IMR-90 (cell line): ENCODE measurements around the gene SPTLC1. TPM values are rescaled to one million over a fixed set of nuclear protein-coding genes. Genes with fewer than 3 reads are reported as not detected.

ENCODE experiments used
- ATAC-seq: fragments of 200-7000 bp; cut with Tn5 transposase; 2 replicates; pipeline ENCODE4 v1.9.1; 2020; ENCODE audit warnings: low read depth, mild to moderate bottlenecking, moderate library complexity
- BruUV-seq: library from RNA; stranded (reverse); fragments of 400-500 nt; replicated peaks from 2 replicates; lab custom pipeline; 2021; lab: Mats Ljungman, UMichigan
- CTCF ChIA-PET: fragments of 300-600 bp; formaldehyde crosslinking; extraction: SDS; loops from one replicate; lab custom pipeline; 2021; ENCODE audit warnings: antibody characterized with exemption; lab: Yijun Ruan, JAX
- POLR2A ChIA-PET: fragments of 300-600 bp; sonication (Branson Sonifier 250); formaldehyde crosslinking; loops from one replicate; lab custom pipeline; 2022; ENCODE audit warnings: antibody characterized with exemption; ENCODE audit not compliant: unreplicated experiment; lab: Charles Lee
- DNase-seq: peaks from one replicate; pipeline ENCODE4 v3.0.0; 2013
- H2AFZ ChIP-seq: replicated peaks from 2 replicates; pipeline ENCODE3; 2013; ENCODE audit warnings: low read length, mild to moderate bottlenecking; ENCODE audit not compliant: poor library complexity
- H2AK5ac ChIP-seq: 2 replicates; pipeline ENCODE4 v1.6.1; 2013; ENCODE audit warnings: low read depth, low read length, inconsistent platforms
- H2AK9ac ChIP-seq: replicated peaks from 2 replicates; pipeline ENCODE3; 2013; ENCODE audit warnings: mild to moderate bottlenecking, low read depth, low read length, moderate library complexity; ENCODE audit not compliant: poor library complexity
- H2BK120ac ChIP-seq: 2 replicates; pipeline ENCODE4 v1.6.1; 2013; ENCODE audit warnings: low read depth, low read length, inconsistent platforms
- H2BK15ac ChIP-seq: 3 replicates; pipeline ENCODE4 v1.6.1; 2013; ENCODE audit warnings: low read depth, low read length, inconsistent platforms
- H2BK20ac ChIP-seq: 2 replicates; pipeline ENCODE4 v1.6.1; 2013; ENCODE audit warnings: low read depth, mild to moderate bottlenecking, inconsistent platforms, low read length, moderate library complexity
- H2BK5ac ChIP-seq: 2 replicates; pipeline ENCODE4 v1.6.1; 2013; ENCODE audit warnings: mild to moderate bottlenecking, low read depth, low read length, inconsistent platforms; ENCODE audit not compliant: poor library complexity, severe bottlenecking
- H3K14ac ChIP-seq: replicated peaks from 2 replicates; pipeline ENCODE4 v1.6.1; 2013; ENCODE audit warnings: low read depth, low read length, inconsistent platforms
- H3K18ac ChIP-seq: 2 replicates; pipeline ENCODE4 v1.6.1; 2013; ENCODE audit warnings: low read depth, low read length, control low read depth
- H3K23ac ChIP-seq: 2 replicates; pipeline ENCODE4 v1.6.1; 2013; ENCODE audit warnings: low read depth, low read length, inconsistent platforms
- H3K27ac ChIP-seq: 2 replicates; pipeline ENCODE4 v1.5.1; 2013; ENCODE audit warnings: mild to moderate bottlenecking, control low read depth, low read length; ENCODE audit not compliant: insufficient read depth
- H3K27me3 ChIP-seq: 2 replicates; pipeline ENCODE4 v1.6.1; 2013; ENCODE audit warnings: low read length; ENCODE audit not compliant: control insufficient read depth, insufficient read depth
- H3K36me3 ChIP-seq: 2 replicates; pipeline ENCODE4 v1.6.1; 2013; ENCODE audit warnings: low read length, mixed read lengths; ENCODE audit not compliant: control insufficient read depth, insufficient read depth
- H3K4ac ChIP-seq: 2 replicates; pipeline ENCODE4 v1.6.1; 2013; ENCODE audit warnings: low read depth, low read length, inconsistent platforms
- H3K4me1 ChIP-seq: 2 replicates; pipeline ENCODE4 v1.6.1; 2013; ENCODE audit warnings: low read length, mixed read lengths; ENCODE audit not compliant: control insufficient read depth, insufficient read depth
- H3K4me2 ChIP-seq: 2 replicates; pipeline ENCODE4 v1.6.1; 2013; ENCODE audit warnings: low read depth, mild to moderate bottlenecking, control low read depth, low read length, moderate library complexity
- H3K4me3 ChIP-seq: 2 replicates; pipeline ENCODE4 v1.5.1; 2013; ENCODE audit warnings: low read depth, mild to moderate bottlenecking, control low read depth, low read length, moderate library complexity; ENCODE audit not compliant: insufficient read depth
- H3K56ac ChIP-seq: 2 replicates; pipeline ENCODE4 v1.6.1; 2013; ENCODE audit warnings: low read length, inconsistent platforms; ENCODE audit not compliant: insufficient read depth; ENCODE audit errors: extremely low read depth
- H3K79me1 ChIP-seq, 2 experiments: 2 replicates each; pipeline ENCODE4 v1.6.1; 2013; ENCODE audit warnings: low read length in 2 of 2, inconsistent platforms in 1 of 2, low read depth in 1 of 2
- H3K9ac ChIP-seq: 2 replicates; pipeline ENCODE4 v1.6.1; 2013; ENCODE audit warnings: low read depth, low read length, control low read depth
- H3K9me1 ChIP-seq: 2 replicates; pipeline ENCODE4 v1.6.1; 2013; ENCODE audit warnings: low read length, inconsistent platforms; ENCODE audit not compliant: insufficient read depth
- H3K9me3 ChIP-seq: 2 replicates; pipeline ENCODE4 v1.6.1; 2013; ENCODE audit warnings: low read length; ENCODE audit not compliant: control insufficient read depth, insufficient read depth
- H4K20me1 ChIP-seq: 2 replicates; pipeline ENCODE4 v1.6.1; 2013; ENCODE audit warnings: low read length, inconsistent platforms; ENCODE audit not compliant: insufficient read depth
- H4K5ac ChIP-seq: 2 replicates; pipeline ENCODE4 v1.6.1; 2013; ENCODE audit warnings: mild to moderate bottlenecking, low read depth, low read length, control low read depth
- H4K8ac ChIP-seq, 2 experiments: 2 replicates each; pipeline ENCODE4 v1.6.1; 2013; ENCODE audit warnings: low read depth in 2 of 2, low read length in 2 of 2, control low read depth in 1 of 2, inconsistent platforms in 1 of 2
- H4K91ac ChIP-seq: 2 replicates; pipeline ENCODE4 v1.6.1; 2013; ENCODE audit warnings: low read depth, low read length, inconsistent platforms; ENCODE audit not compliant: insufficient read depth
- BHLHE40 ChIP-seq: fragments of 150-350 bp; IDR thresholded peaks from 2 replicates; pipeline ENCODE4 v1.6.1; 2016; ENCODE audit warnings: mild to moderate bottlenecking, low read depth, low read length
- CEBPB ChIP-seq: IDR thresholded peaks from 2 replicates; pipeline ENCODE4 v1.6.1; 2012; ENCODE audit warnings: low read depth, low read length, improper control_type of control experiment
- CHD1 ChIP-seq: IDR thresholded peaks from 2 replicates; pipeline ENCODE4 v1.6.1; 2012; ENCODE audit warnings: low read depth, low read length, improper control_type of control experiment
- FOS ChIP-seq: fragments of 150-350 bp; IDR thresholded peaks from 2 replicates; pipeline ENCODE4 v1.6.1; 2016; ENCODE audit warnings: low read depth, low read length
- MAFK ChIP-seq: IDR thresholded peaks from 2 replicates; pipeline ENCODE4 v1.6.1; 2012; ENCODE audit warnings: low read depth, low read length, improper control_type of control experiment
- MXI1 ChIP-seq: IDR thresholded peaks from 2 replicates; pipeline ENCODE4 v1.6.1; 2012; ENCODE audit warnings: low read depth, mild to moderate bottlenecking, low read length, moderate library complexity, borderline replicate concordance
- POLR2A ChIP-seq: IDR thresholded peaks from 2 replicates; pipeline ENCODE4 v1.6.1; 2012; ENCODE audit warnings: mild to moderate bottlenecking, low read depth, low read length
- RCOR1 ChIP-seq: IDR thresholded peaks from 2 replicates; pipeline ENCODE4 v1.6.1; 2012; ENCODE audit warnings: mild to moderate bottlenecking, low read length, improper control_type of control experiment; ENCODE audit not compliant: insufficient replicate concordance
- SMC3 ChIP-seq: fragments of 150-350 bp; IDR thresholded peaks from 2 replicates; pipeline ENCODE4 v1.6.1; 2016; ENCODE audit warnings: low read depth, mild to moderate bottlenecking, antibody characterized with exemption, low read length, moderate library complexity
- WGBS, 2 experiments: methylation state at CpG; one replicate each; pipeline versions ENCODE4 v1.1.5 to v1.1.7; 2013; ENCODE audit warnings: missing lambda C conversion rate in 2 of 2; ENCODE audit not compliant: insufficient read length in 1 of 2; ENCODE audit errors: extremely low coverage in 2 of 2; 5-methylcytosine and 5-hydroxymethylcytosine counted together
- dilution Hi-C: fragments of 300-500 bp; cut with HindIII; formaldehyde crosslinking; loops from one replicate; pipeline ENCODE4 v1.14.3; 2018; ENCODE audit warnings: low sequenced_read_pairs; ENCODE audit not compliant: unreplicated experiment
- in situ Hi-C: fragments of 300-500 bp; cut with MboI; formaldehyde crosslinking; loops from 3 replicates; pipeline ENCODE4 v1.14.3; 2019; ENCODE audit warnings: low sequenced_read_pairs, inconsistent platforms, mixed read lengths
- intact Hi-C: fragments of 100-400 bp; cut with micrococcal nuclease; formaldehyde crosslinking; loops from 2 replicates; pipeline ENCODE4 v1.10.0; 2022
- polyA plus RNA-seq, 3 experiments: library from polyadenylated mRNA; depleted of rRNA; stranded (reverse); fragments of >200 nt; gene quantifications; 2 replicates each; pipeline ENCODE4 v1.2.3, GENCODE V29; 2012; ENCODE audit warnings: low replicate concordance in 1 of 3
- total RNA-seq: library from RNA; depleted of rRNA; stranded (reverse); fragments of >200 nt; gene quantifications from 2 replicates; pipeline ENCODE4 v1.2.3, GENCODE V29; 2012
- TF ChIP-seq, protein P1 (sequence below): fragments of 150-350 bp; IDR thresholded peaks from 2 replicates; pipeline ENCODE4 v1.6.1; 2017; ENCODE audit warnings: mild to moderate bottlenecking, antibody characterized with exemption, low read length, low read depth

The SPTLC1 gene
- total and polyA plus RNA-seq, 2 of the 4 experiments (the other 2 are of a cell fraction), result 65.7 to 92.7 TPM

DNA sequence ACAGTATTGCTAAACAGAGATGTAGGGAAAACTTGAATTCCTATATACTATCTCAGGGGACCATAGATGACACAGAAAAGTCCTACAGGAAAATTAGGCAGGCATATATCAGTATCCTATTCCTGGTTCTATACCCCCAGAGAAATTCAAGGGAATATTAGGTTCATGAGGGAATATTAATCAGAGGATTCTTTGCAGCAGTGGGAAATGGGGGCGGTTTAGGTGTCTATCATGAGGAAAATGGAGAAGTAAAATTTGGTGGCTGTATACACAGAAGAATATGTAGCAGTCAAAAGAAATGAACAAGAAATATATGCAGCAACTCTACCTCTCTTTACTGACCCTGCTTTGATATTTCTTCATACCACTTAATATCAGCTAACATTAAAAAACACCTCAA lies 20.0 kb downstream of the SPTLC1 start:
- Histone ChIP-seq H4K8ac (no peak overlapping the region), H3K4me3 (no peak overlapping the region), H4K20me1 (peaks cover 11% of the 10 kb centered on the region), H2AFZ (no peak overlapping the region), H2BK20ac (no peak overlapping the region), H3K9ac (no peak overlapping the region), H2AK9ac (no peak overlapping the region), H3K27me3 (no peaks in the 10 kb centered on the region), H4K5ac (no peak overlapping the region), H3K23ac (no peak overlapping the region), H2AK5ac (no peak overlapping the region), H3K27ac (no peak overlapping the region), H2BK15ac (no peak overlapping the region), H3K4me1 (peaks cover 7% of the 10 kb centered on the region), H3K36me3 (peaks cover 5% of the 10 kb centered on the region), H3K56ac (no peak overlapping the region), H3K9me3 (no peaks in the 10 kb centered on the region; the same call in 1 of the 2 replicates), H3K4ac (no peak overlapping the region), H3K18ac (no peak overlapping the region), H2BK5ac (no peak overlapping the region), H3K14ac (no peak overlapping the region), H3K4me2 (no peak overlapping the region), H3K79me1 (peaks cover 30 to 71% of the 10 kb centered on the region in 2 experiments), H3K9me1 (peaks cover 6% of the 10 kb centered on the region), H4K91ac (no peak overlapping the region), H2BK120ac (no peak overlapping the region)
- WGBS, 2 experiments, result no CpG with 5 or more reads among the region's 1 CpG
- DNase-seq, result no peak
- POLR2A ChIA-PET, result no interaction called here
- in situ Hi-C loops, result no loop called here
- TF ChIP-seq MAFK, result no peak
- no peak for TF ChIP-seq FOS
- TF ChIP-seq MXI1, result no peak
- TF ChIP-seq, protein P1, sequence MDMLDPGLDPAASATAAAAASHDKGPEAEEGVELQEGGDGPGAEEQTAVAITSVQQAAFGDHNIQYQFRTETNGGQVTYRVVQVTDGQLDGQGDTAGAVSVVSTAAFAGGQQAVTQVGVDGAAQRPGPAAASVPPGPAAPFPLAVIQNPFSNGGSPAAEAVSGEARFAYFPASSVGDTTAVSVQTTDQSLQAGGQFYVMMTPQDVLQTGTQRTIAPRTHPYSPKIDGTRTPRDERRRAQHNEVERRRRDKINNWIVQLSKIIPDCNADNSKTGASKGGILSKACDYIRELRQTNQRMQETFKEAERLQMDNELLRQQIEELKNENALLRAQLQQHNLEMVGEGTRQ, result no peak
- no peak for TF ChIP-seq CHD1
- no peak for TF ChIP-seq POLR2A
- no peak for TF ChIP-seq SMC3
- no peak for TF ChIP-seq CEBPB
- TF ChIP-seq BHLHE40, result no peak
- no peak for TF ChIP-seq RCOR1
- no TSS peak for BruUV-seq
- intact Hi-C loops, result loop anchor here (5.0 kb wide), 1 partner anchor 48 kb away; no protein-coding TSS in a partner anchor
- dilution Hi-C loops, result no loop called here
- CTCF ChIA-PET, result interaction anchor here (0.6 kb wide), 1 partner anchor 54 kb away, joined by 3 read pairs; no protein-coding TSS in a partner anchor
- no peak for ATAC-seq
